SK-N-SH (cell line): ENCODE data around the gene TMEM200B. TPM values are rescaled to one million over a fixed set of nuclear protein-coding genes. Genes with fewer than 3 reads are reported as not detected.

Experiments used
- CTCF ChIA-PET: fragments of 300-600, 350-600 bp; formaldehyde crosslinking; extraction: SDS; loops from one replicate; lab custom pipeline; 2021; lab: Yijun Ruan, JAX
- POLR2A ChIA-PET: fragments of 350-600 bp; sonication (Branson Sonifier 250); formaldehyde crosslinking; extraction: SDS; loops from one replicate; lab custom pipeline; 2020; ENCODE audit warnings: antibody characterized with exemption, inconsistent platforms; lab: Yijun Ruan, JAX
- DNase-seq: peaks from one replicate; pipeline ENCODE4 v3.0.0; 2012
- H2AFZ ChIP-seq: fragments of 200-600 bp; sonication (generic); 2 replicates; pipeline ENCODE4 v1.8.1; 2016; ENCODE audit warnings: antibody characterized with exemption, mild to moderate bottlenecking, low read depth
- H3F3A ChIP-seq: fragments of 200-600 bp; sonication (generic); replicated peaks from 2 replicates; pipeline ENCODE3; 2016; ENCODE audit warnings: antibody characterized with exemption, mild to moderate bottlenecking; ENCODE audit not compliant: insufficient read depth
- H3K27ac ChIP-seq, 2 experiments: fragments of 200-500 bp in 1 of 2; fragments of 200-600 bp in 1 of 2; sonication (Bioruptor generic) in 1 of 2; sonication (generic), shearing (Covaris generic) in 1 of 2; 2 replicates each; pipeline versions ENCODE4 v1.5.1 to v1.6.1; 2014 to 2016; ENCODE audit warnings: low read depth in 2 of 2, inconsistent platforms in 1 of 2, low read length in 1 of 2, mild to moderate bottlenecking in 1 of 2, mixed read lengths in 1 of 2
- H3K27me3 ChIP-seq: fragments of 200-600 bp; sonication (generic), shearing (Covaris generic); 2 replicates; pipeline ENCODE4 v1.6.1; 2016; ENCODE audit warnings: mixed run types; ENCODE audit not compliant: insufficient read depth
- H3K36me3 ChIP-seq, 2 experiments: fragments of 200-500 bp in 1 of 2; fragments of 200-600 bp in 1 of 2; sonication (Bioruptor generic) in 1 of 2; sonication (generic) in 1 of 2; replicated peaks in 1 of 2; 2 replicates each; pipeline versions ENCODE3 to v1.5.1; 2014 to 2016; ENCODE audit warnings: low read length in 1 of 2, mild to moderate bottlenecking in 1 of 2; ENCODE audit not compliant: insufficient read depth in 2 of 2, control insufficient read depth in 1 of 2
- H3K4me1 ChIP-seq, 2 experiments: fragments of 200-500 bp in 1 of 2; fragments of 200-600 bp in 1 of 2; sonication (Bioruptor generic) in 1 of 2; sonication (generic), shearing (Covaris generic) in 1 of 2; 2 replicates each; pipeline versions ENCODE4 v1.5.1 to v1.6.1; 2014 to 2016; ENCODE audit warnings: low read depth in 1 of 2, low read length in 1 of 2, mixed run types in 1 of 2; ENCODE audit not compliant: insufficient read depth in 2 of 2, control insufficient read depth in 1 of 2
- H3K4me2 ChIP-seq: fragments of 200-600 bp; sonication (generic), shearing (Covaris generic); 2 replicates; pipeline ENCODE4 v1.6.1; 2017; ENCODE audit warnings: mixed run types
- H3K4me3 ChIP-seq, 2 experiments: fragments of 200-500 bp in 1 of 2; fragments of 200-600 bp in 1 of 2; sonication (Bioruptor generic) in 1 of 2; sonication (generic), shearing (Covaris generic) in 1 of 2; 2 replicates each; pipeline versions ENCODE4 v1.5.1 to v1.8.1; 2014 to 2016; ENCODE audit warnings: low read depth in 2 of 2, inconsistent platforms in 1 of 2, low read length in 1 of 2, mild to moderate bottlenecking in 1 of 2, mixed read lengths in 1 of 2, moderate library complexity in 1 of 2
- H3K79me2 ChIP-seq: fragments of 200-600 bp; sonication (generic); 2 replicates; pipeline ENCODE4 v1.8.1; 2017; ENCODE audit warnings: mild to moderate bottlenecking; ENCODE audit not compliant: insufficient read depth
- H3K9ac ChIP-seq: fragments of 200-600 bp; sonication (generic); 2 replicates; pipeline ENCODE4 v1.6.1; 2017; ENCODE audit warnings: mixed run types
- H3K9me2 ChIP-seq: fragments of 200-600 bp; sonication (generic); 2 replicates; pipeline ENCODE4 v1.6.1; 2017; ENCODE audit warnings: mixed run types
- H3K9me3 ChIP-seq: fragments of 200-600 bp; sonication (generic); 2 replicates; pipeline ENCODE4 v1.6.1; 2017; ENCODE audit warnings: mixed run types, mild to moderate bottlenecking, moderate library complexity
- H4K20me1 ChIP-seq: fragments of 200-600 bp; sonication (generic); 2 replicates; pipeline ENCODE4 v1.6.1; 2017; ENCODE audit warnings: mild to moderate bottlenecking, mixed run types; ENCODE audit not compliant: insufficient read depth
- CHD2 ChIP-seq: fragments of 150-350 bp; IDR thresholded peaks from 2 replicates; pipeline ENCODE4 v1.6.1; 2018; ENCODE audit warnings: low read length; ENCODE audit not compliant: partially characterized antibody
- ELF1 ChIP-seq: IDR thresholded peaks from 2 replicates; pipeline ENCODE4 v1.4.0; 2012
- EP300 ChIP-seq, 2 experiments: IDR thresholded peaks; 2 replicates each; pipeline versions ENCODE4 v1.4.0 to v1.6.1; 2012; ENCODE audit warnings: borderline replicate concordance in 1 of 2, low read depth in 1 of 2, low read length in 1 of 2
- FOXM1 ChIP-seq: IDR thresholded peaks from 2 replicates; pipeline ENCODE4 v1.4.0; 2012; ENCODE audit warnings: low read depth, mild to moderate bottlenecking
- GATA2 ChIP-seq: sonication (generic); formaldehyde crosslinking; IDR thresholded peaks from 2 replicates; pipeline ENCODE4 v1.5.0; 2020; ENCODE audit warnings: mild to moderate bottlenecking, missing genetic modification reagents
- NFIC ChIP-seq: IDR thresholded peaks from 2 replicates; pipeline ENCODE4 v1.4.0; 2012; ENCODE audit warnings: borderline replicate concordance
- PBX3 ChIP-seq: IDR thresholded peaks from 2 replicates; pipeline ENCODE4; 2012
- RFX5 ChIP-seq: IDR thresholded peaks from 2 replicates; pipeline ENCODE4 v1.6.1; 2012; ENCODE audit warnings: mild to moderate bottlenecking, improper control_type of control experiment, low read length
- RXRA ChIP-seq: IDR thresholded peaks from 2 replicates; pipeline ENCODE4 v1.4.0; 2012; ENCODE audit warnings: low read depth, mild to moderate bottlenecking, borderline replicate concordance
- USF1 ChIP-seq: IDR thresholded peaks from 2 replicates; pipeline ENCODE4 v1.4.0; 2012; ENCODE audit warnings: low read depth, borderline replicate concordance
- YY1 ChIP-seq: IDR thresholded peaks from 2 replicates; pipeline ENCODE4 v1.4.0; 2012; ENCODE audit warnings: low read depth, mild to moderate bottlenecking
- WGBS: methylation state at CpG from one replicate; pipeline ENCODE4 v1.1.6; 2017; ENCODE audit warnings: low lambda C conversion rate; 5-methylcytosine and 5-hydroxymethylcytosine counted together
- polyA plus RNA-seq, 3 experiments: library from polyadenylated mRNA; depleted of rRNA; stranded (reverse); fragments of >200 nt; gene quantifications; 2 replicates each; pipeline ENCODE4 v1.2.3, GENCODE V29; 2012
- TF ChIP-seq, protein P1 (sequence below): IDR thresholded peaks from 2 replicates; pipeline ENCODE4 v1.4.0; 2012; ENCODE audit warnings: low read depth, borderline replicate concordance

The TMEM200B gene
- polyA plus RNA-seq, 1 of the 3 experiments (the other 2 are of a cell fraction) = 1.5 TPM

DNA sequence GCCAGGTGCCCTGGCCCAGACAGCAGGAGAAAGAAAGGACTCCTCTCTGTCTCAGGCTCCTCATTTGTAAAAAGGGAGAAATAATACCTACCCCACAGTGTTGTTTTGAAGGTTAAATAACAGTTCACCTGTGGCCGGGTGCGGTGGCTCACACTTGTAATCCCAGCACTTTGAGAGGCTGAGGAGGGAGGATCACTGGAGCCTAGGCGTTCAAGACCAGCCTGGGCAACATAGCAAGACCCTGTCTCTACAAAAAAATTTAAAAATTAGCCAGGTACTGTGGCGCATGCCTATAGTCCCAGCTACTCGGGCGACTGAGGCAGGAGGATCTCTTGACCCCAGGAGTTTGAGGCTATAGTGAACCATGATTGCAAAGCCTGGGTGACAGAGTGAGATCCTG lies 2.5 kb upstream of the TMEM200B start (continued):
- TF ChIP-seq FOXM1 (no peak), RXRA (no peak)
- TF ChIP-seq, all 33 proteins: peak for 0

- Histone ChIP-seq H3K4me3 (no peak overlapping the region), H3K27ac (no peak overlapping the region), H4K20me1 (no peaks in the 10 kb centered on the region), H3K4me2 (no peak overlapping the region), H3K9me3 (no peaks in the 10 kb centered on the region), H3K4me1 (peaks cover 0 to 9% of the 10 kb centered on the region in 2 experiments; a peak in 1 of 4 replicates), H3K36me3 (no peaks in the 10 kb centered on the region), H2AFZ (no peak overlapping the region), H3K79me2 (no peaks in the 10 kb centered on the region), H3K27me3 (no peaks in the 10 kb centered on the region), H3K9me2 (no peaks in the 10 kb centered on the region), H3F3A (no peaks in the 10 kb centered on the region), H3K9ac (no peak overlapping the region)
- DNase-seq = no peak
- WGBS = 94% methylated on average over 6 of the region's 6 CpGs
- no peak for TF ChIP-seq GATA2
- TF ChIP-seq PBX3 = no peak
- no peak for TF ChIP-seq RFX5
- TF ChIP-seq RXRA = no peak
- TF ChIP-seq YY1 = no peak
- TF ChIP-seq EP300 (IDR thresholded peaks at IDR 0.05; ENCODE audit: borderline replicate concordance in 1 of 2, low read depth in 1 of 2, low read length in 1 of 2) = no peak
- no peak for TF ChIP-seq ELF1
- no peak for TF ChIP-seq USF1
- no peak for TF ChIP-seq NFIC
- TF ChIP-seq, protein P1, sequence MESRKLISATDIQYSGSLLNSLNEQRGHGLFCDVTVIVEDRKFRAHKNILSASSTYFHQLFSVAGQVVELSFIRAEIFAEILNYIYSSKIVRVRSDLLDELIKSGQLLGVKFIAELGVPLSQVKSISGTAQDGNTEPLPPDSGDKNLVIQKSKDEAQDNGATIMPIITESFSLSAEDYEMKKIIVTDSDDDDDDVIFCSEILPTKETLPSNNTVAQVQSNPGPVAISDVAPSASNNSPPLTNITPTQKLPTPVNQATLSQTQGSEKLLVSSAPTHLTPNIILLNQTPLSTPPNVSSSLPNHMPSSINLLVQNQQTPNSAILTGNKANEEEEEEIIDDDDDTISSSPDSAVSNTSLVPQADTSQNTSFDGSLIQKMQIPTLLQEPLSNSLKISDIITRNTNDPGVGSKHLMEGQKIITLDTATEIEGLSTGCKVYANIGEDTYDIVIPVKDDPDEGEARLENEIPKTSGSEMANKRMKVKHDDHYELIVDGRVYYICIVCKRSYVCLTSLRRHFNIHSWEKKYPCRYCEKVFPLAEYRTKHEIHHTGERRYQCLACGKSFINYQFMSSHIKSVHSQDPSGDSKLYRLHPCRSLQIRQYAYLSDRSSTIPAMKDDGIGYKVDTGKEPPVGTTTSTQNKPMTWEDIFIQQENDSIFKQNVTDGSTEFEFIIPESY = no peak
- TF ChIP-seq CHD2 = no peak
- ChIA-PET CTCF (no interaction called here), POLR2A (interaction anchor here (2.1 kb wide), 1 partner anchor 56 kb away, joined by 11 read pairs; the partner anchor contains the start of gene SRSF4)
Observed at GRCh38 chr1:29125788-29126187, 2.1 kb upstream of the TMEM200B start.
